GM13977 (cell line): ENCODE data around the gene ACAP3.

Experiments
- DNase-seq: peaks from one replicate; pipeline ENCODE4 v3.0.0; 2012; ENCODE audit warnings: low spot score
- CTCF ChIP-seq: IDR thresholded peaks from 2 replicates; pipeline ENCODE4 v1.5.1; 2012; ENCODE audit warnings: mild to moderate bottlenecking, control low read depth; ENCODE audit not compliant: insufficient read depth; ENCODE audit errors: extremely low read depth, missing control alignments
- in situ Hi-C: fragments of 300-500 bp; cut with MboI; formaldehyde crosslinking; loops from one replicate; pipeline ENCODE4 v1.12.0; 2022; ENCODE audit warnings: low sequenced_read_pairs, low pct_unique_long_range_greater_than_20kb, mixed read lengths, inconsistent platforms; ENCODE audit not compliant: unreplicated experiment

ACAP3 gene

GRCh38 chr1:1260843-1261560 lies 46.7 kb downstream of the ACAP3 start:
- TF ChIP-seq CTCF: no peak
- in situ Hi-C loops: no loop called here
- no peak for DNase-seq

GRCh38 chr1:1259951-1260600 lies 47.7 kb downstream of the ACAP3 start:
- no peak for DNase-seq
- in situ Hi-C loops: no loop called here
- no peak for TF ChIP-seq CTCF

DNA sequence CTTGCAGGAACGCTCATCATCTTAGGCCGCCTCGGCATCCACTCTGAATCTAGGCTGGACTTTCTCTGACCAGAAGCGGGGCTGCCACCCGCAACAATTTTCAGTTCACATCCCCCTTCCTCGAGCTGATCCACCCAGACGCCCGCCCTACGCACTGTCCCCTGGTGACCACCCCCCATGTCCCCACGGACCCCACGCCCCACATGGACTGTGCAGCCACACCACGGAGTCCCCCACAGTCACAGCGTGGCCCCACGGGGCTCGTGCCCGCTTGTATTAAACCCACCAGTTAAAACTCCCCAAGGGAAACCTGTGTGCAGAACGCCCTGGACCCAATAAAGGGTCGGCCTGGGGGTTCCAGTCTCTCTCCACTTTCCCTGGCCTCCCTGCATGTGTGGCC lies 48.2 kb downstream of the ACAP3 start:
- TF ChIP-seq CTCF: no peak
- DNase-seq: no peak
- in situ Hi-C loops: no loop called here

GRCh38 chr1:1259119-1259488 lies 48.6 kb downstream of the ACAP3 start:
- DNase-seq: no peak
- in situ Hi-C loops: no loop called here
- no peak for TF ChIP-seq CTCF

DNA sequence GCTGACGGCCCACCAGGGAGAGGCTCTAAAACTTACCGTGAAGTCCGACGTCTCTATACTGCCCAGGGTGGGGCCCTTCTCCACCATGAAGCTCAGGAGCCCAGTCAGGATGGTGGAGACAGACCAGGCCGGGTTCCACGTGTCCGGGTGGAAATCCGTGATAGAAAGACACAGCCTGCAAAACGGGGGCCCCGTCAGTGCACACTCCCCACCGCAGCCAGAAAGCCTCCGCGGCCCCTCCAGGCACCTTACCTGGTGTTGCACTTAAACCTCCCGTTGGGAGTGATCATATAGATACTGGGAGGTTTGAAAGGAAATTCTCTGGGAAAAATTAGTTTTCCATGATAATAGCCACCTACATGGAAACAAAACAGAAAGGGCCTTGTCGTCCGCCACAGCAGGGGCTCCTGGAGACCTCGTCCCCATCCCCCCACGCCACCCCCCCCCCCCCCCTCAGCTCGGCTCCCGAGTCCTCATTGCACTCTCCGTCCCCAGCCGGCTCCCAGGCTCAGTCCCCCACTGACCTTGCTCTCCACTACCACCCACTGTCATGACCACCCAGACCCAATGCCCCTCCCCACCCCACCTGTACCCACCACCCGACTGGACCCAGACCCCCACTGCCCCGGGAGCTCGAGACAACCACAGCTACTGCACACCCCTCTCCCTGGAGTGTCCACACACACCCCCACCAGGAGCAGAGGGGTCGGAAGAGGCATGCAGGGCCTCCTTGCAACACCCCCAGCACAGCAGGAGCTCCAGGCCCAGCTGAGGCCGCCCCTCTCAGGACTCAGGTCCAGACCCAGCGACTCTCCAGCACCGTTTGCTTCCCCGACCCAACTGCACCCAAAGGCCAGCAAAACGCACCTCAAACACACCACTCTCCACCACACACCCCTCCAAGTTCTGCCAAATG lies 50.5 kb downstream of the ACAP3 start:
- no peak for TF ChIP-seq CTCF
- no peak for DNase-seq
- in situ Hi-C loops: no loop called here

GRCh38 chr1:1255611-1256010 lies 52.1 kb downstream of the ACAP3 start:
- in situ Hi-C loops: no loop called here
- no peak for DNase-seq
- no peak for TF ChIP-seq CTCF
